HEK293 (cell line): Measurements from ENCODE around the gene CARM1.

Source experiments
- CTCF ChIA-PET: fragments of 350-600 bp; formaldehyde crosslinking; extraction: SDS; loops from one replicate; lab custom pipeline; 2021; ENCODE audit warnings: antibody characterized with exemption; lab: Yijun Ruan, JAX
- POLR2A ChIA-PET: fragments of 300-600 bp; formaldehyde crosslinking; extraction: SDS; loops from one replicate; lab custom pipeline; 2020; ENCODE audit warnings: antibody characterized with exemption, inconsistent platforms; lab: Yijun Ruan, JAX
- H3K27ac ChIP-seq: fragments of 200-500 bp; sonication (Bioruptor generic); 2 replicates; pipeline ENCODE4 v1.5.1; 2014; ENCODE audit warnings: low read depth, low read length, control low read depth, inconsistent platforms; ENCODE audit errors: extremely low read depth
- H3K36me3 ChIP-seq, 2 experiments: fragments of 200-500 bp in 1 of 2; sonication (Bioruptor generic) in 1 of 2; 1 replicate in 1 of 2; 2 replicates in 1 of 2; pipeline ENCODE4 v1.5.1; 2014 to 2017; ENCODE audit warnings: inconsistent platforms in 2 of 2, low read length in 2 of 2; ENCODE audit not compliant: control insufficient read depth in 2 of 2, insufficient read depth in 1 of 2
- H3K4me1 ChIP-seq: fragments of 200-500 bp; sonication (Bioruptor generic); 2 replicates; pipeline ENCODE4 v1.5.1; 2014; ENCODE audit warnings: mild to moderate bottlenecking, low read length, inconsistent platforms; ENCODE audit not compliant: control insufficient read depth, insufficient read depth
- H3K4me3 ChIP-seq: 2 replicates; pipeline ENCODE4 v1.5.1; 2011; ENCODE audit warnings: low read depth, mild to moderate bottlenecking, control low read depth, low read length, moderate library complexity
- H3K9me3 ChIP-seq: fragments of 200-500 bp; sonication (Bioruptor generic); 2 replicates; pipeline ENCODE4 v1.5.1; 2014; ENCODE audit warnings: low read depth, low read length, inconsistent platforms; ENCODE audit not compliant: control insufficient read depth, insufficient read depth
- KLF1 ChIP-seq: fragments of 450-650 bp; formaldehyde crosslinking; IDR thresholded peaks from 2 replicates; pipeline ENCODE4 v1.5.1; 2016; ENCODE audit warnings: missing biosample characterization, missing genetic modification characterization
- KLF16 ChIP-seq: fragments of 450-650 bp; formaldehyde crosslinking; IDR thresholded peaks from 2 replicates; pipeline ENCODE4 v1.5.1; 2017; ENCODE audit warnings: missing biosample characterization, missing genetic modification characterization
- MYNN ChIP-seq: fragments of 450-650 bp; formaldehyde crosslinking; IDR thresholded peaks from 2 replicates; pipeline ENCODE4 v1.5.1; 2016; ENCODE audit warnings: missing biosample characterization, missing genetic modification characterization, borderline replicate concordance
- RBAK ChIP-seq: fragments of 450-650 bp; formaldehyde crosslinking; IDR thresholded peaks from 2 replicates; pipeline ENCODE4 v1.5.1; 2016; ENCODE audit warnings: missing biosample characterization, missing genetic modification characterization
- TRIM28 ChIP-seq: IDR thresholded peaks from 2 replicates; pipeline ENCODE4 v1.6.1; 2011; ENCODE audit warnings: low read length, control low read depth, borderline replicate concordance
- ZBTB20 ChIP-seq: fragments of 450-650 bp; formaldehyde crosslinking; IDR thresholded peaks from 2 replicates; pipeline ENCODE4 v1.5.1; 2016; ENCODE audit warnings: missing biosample characterization, missing genetic modification characterization
- ZBTB8A ChIP-seq: fragments of 450-650 bp; formaldehyde crosslinking; IDR thresholded peaks from 2 replicates; pipeline ENCODE4 v1.5.1; 2016; ENCODE audit warnings: missing biosample characterization, missing genetic modification characterization
- ZIC2 ChIP-seq: fragments of 450-650 bp; formaldehyde crosslinking; IDR thresholded peaks from 2 replicates; pipeline ENCODE4 v1.5.1; 2016; ENCODE audit warnings: missing biosample characterization, missing genetic modification characterization
- ZNF133 ChIP-seq: fragments of 450-650 bp; formaldehyde crosslinking; IDR thresholded peaks from 2 replicates; pipeline ENCODE4 v1.5.1; 2016; ENCODE audit warnings: missing biosample characterization, missing genetic modification characterization
- ZNF214 ChIP-seq: fragments of 450-650 bp; formaldehyde crosslinking; IDR thresholded peaks from 2 replicates; pipeline ENCODE4 v1.5.1; 2017; ENCODE audit warnings: missing biosample characterization, mild to moderate bottlenecking, missing genetic modification characterization, borderline replicate concordance
- ZNF274 ChIP-seq, 2 experiments: fragments of 200-500 bp in 1 of 2; fragments of 450-650 bp in 1 of 2; sonication (Bioruptor generic) in 1 of 2; formaldehyde crosslinking in 1 of 2; IDR thresholded peaks; 2 replicates each; pipeline versions ENCODE4 v1.5.1 to v1.6.1; 2014 to 2016; ENCODE audit warnings: borderline replicate concordance in 1 of 2, inconsistent platforms in 1 of 2, low read length in 1 of 2, missing biosample characterization in 1 of 2, missing genetic modification characterization in 1 of 2
- ZNF335 ChIP-seq: fragments of 450-650 bp; formaldehyde crosslinking; conservative IDR thresholded peaks from 2 replicates; pipeline ENCODE4 v1.5.1; 2016; ENCODE audit warnings: missing biosample characterization, missing genetic modification characterization
- ZNF341 ChIP-seq: fragments of 450-650 bp; formaldehyde crosslinking; IDR thresholded peaks from 2 replicates; pipeline ENCODE4; 2016; ENCODE audit warnings: low read depth, missing biosample characterization, missing genetic modification characterization
- ZNF366 ChIP-seq: fragments of 450-650 bp; formaldehyde crosslinking; conservative IDR thresholded peaks from 2 replicates; pipeline ENCODE4 v1.5.1; 2016; ENCODE audit warnings: missing biosample characterization, missing genetic modification characterization
- ZNF549 ChIP-seq: fragments of 450-650 bp; IDR thresholded peaks from 2 replicates; pipeline ENCODE4 v1.5.1; 2018; ENCODE audit warnings: missing biosample characterization, missing genetic modification characterization, mild to moderate bottlenecking, inconsistent platforms, moderate library complexity
- ZNF621 ChIP-seq: fragments of 450-650 bp; formaldehyde crosslinking; IDR thresholded peaks from 2 replicates; pipeline ENCODE4 v1.5.1; 2017; ENCODE audit warnings: missing biosample characterization, missing genetic modification characterization
- ZNF623 ChIP-seq: fragments of 450-650 bp; formaldehyde crosslinking; IDR thresholded peaks from 2 replicates; pipeline ENCODE4 v1.5.1; 2016; ENCODE audit warnings: missing biosample characterization, missing genetic modification characterization
- TF ChIP-seq, protein P1 (sequence below): fragments of 450-650 bp; formaldehyde crosslinking; IDR thresholded peaks from 2 replicates; pipeline ENCODE4 v1.5.1; 2016; ENCODE audit warnings: missing biosample characterization, missing genetic modification characterization
- TF ChIP-seq, protein P2 (sequence below): fragments of 450-650 bp; formaldehyde crosslinking; IDR thresholded peaks from 2 replicates; pipeline ENCODE4 v1.5.1; 2016; ENCODE audit warnings: missing biosample characterization, missing genetic modification characterization, borderline replicate concordance
- TF ChIP-seq, protein P3 (sequence below): fragments of 450-650 bp; formaldehyde crosslinking; IDR thresholded peaks from 2 replicates; pipeline ENCODE4 v1.5.1; 2016; ENCODE audit warnings: missing biosample characterization, missing genetic modification characterization
- TF ChIP-seq, protein P4 (sequence below): fragments of 450-650 bp; formaldehyde crosslinking; IDR thresholded peaks from 2 replicates; pipeline ENCODE4 v1.5.1; 2016; ENCODE audit warnings: missing biosample characterization, missing genetic modification characterization
- TF ChIP-seq, protein P5 (sequence below): sonication (generic); formaldehyde crosslinking; IDR thresholded peaks from 2 replicates; pipeline ENCODE4 v1.8.1; 2022; ENCODE audit warnings: mild to moderate bottlenecking, moderate library complexity, missing genetic modification reagents

CARM1 gene

DNA sequence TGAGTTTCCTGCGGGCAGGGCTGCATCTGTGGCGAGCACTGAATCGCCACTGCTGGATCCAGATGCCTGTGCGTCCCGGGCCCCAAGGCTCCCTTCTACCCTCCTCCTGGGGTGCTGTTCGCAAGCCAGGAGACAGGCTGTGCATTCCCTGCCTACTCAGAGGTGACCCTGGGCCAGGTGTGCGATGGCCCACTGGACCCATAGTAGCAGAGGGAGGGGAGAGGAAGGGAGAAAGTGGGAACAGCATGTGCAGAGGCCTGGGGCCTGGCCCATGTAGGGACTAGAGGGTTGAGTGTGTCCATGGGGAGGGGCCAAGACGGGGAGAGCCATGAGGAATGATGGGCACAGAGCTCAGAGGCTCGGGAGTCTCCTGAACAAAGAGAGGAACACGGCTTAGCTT lies 27.3 kb downstream of the CARM1 start:
- Histone ChIP-seq H3K4me3 (no peak overlapping the region), H3K4me1 (peaks cover 18% of the 10 kb centered on the region), H3K36me3 (no peaks in the 10 kb centered on the region; a peak in 1 of 3 replicates), H3K27ac (no peak overlapping the region), H3K9me3 (no peaks in the 10 kb centered on the region)
- peak; percentile 64 for TF ChIP-seq ZBTB20 (tag by site-specific recombination)
- peak; percentile 72 for TF ChIP-seq ZNF341 (tag by site-specific recombination)
- TF ChIP-seq, protein P1, sequence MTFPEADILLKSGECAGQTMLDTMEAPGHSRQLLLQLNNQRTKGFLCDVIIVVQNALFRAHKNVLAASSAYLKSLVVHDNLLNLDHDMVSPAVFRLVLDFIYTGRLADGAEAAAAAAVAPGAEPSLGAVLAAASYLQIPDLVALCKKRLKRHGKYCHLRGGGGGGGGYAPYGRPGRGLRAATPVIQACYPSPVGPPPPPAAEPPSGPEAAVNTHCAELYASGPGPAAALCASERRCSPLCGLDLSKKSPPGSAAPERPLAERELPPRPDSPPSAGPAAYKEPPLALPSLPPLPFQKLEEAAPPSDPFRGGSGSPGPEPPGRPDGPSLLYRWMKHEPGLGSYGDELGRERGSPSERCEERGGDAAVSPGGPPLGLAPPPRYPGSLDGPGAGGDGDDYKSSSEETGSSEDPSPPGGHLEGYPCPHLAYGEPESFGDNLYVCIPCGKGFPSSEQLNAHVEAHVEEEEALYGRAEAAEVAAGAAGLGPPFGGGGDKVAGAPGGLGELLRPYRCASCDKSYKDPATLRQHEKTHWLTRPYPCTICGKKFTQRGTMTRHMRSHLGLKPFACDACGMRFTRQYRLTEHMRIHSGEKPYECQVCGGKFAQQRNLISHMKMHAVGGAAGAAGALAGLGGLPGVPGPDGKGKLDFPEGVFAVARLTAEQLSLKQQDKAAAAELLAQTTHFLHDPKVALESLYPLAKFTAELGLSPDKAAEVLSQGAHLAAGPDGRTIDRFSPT (tag by site-specific recombination): no peak
- no peak for TF ChIP-seq ZNF366 (tag by site-specific recombination)
- POLR2A ChIA-PET: no interaction called here
- CTCF ChIA-PET: no interaction called here

DNA sequence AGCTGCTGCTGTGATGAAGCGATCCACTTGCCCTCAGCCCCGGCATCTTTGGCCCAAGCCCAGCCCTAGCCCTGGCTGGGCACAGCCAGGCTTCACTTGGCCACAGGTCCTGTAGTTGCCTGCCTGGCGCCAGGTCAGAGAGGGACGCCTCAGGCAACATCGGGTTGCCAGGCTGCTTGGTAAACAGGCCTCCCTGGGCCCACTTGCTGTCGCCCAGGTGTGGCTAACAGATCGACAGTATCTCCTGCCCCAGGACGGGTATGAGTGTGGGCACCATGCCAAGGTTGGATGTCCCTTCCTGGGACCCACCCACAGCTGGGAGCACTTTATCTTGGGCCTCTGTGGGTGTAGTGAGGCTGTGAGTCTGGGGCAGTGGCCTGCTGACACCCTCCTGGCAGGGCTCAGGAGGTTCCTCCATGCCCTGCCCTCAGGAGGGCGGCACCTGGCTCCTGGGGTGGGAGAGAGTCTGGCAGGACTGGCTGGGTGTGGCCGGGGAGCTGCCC lies 27.8 kb downstream of the CARM1 start:
- CTCF ChIA-PET: no interaction called here
- Histone ChIP-seq H3K4me3 (no peak overlapping the region), H3K9me3 (no peaks in the 10 kb centered on the region), H3K36me3 (peaks cover 0 to under 1% of the 10 kb centered on the region in 2 experiments; a peak in 2 of 3 replicates), H3K4me1 (peaks cover 14% of the 10 kb centered on the region), H3K27ac (no peak overlapping the region)
- POLR2A ChIA-PET: interaction anchor here (0.6 kb wide), 1 partner anchor 62 kb away, joined by 4 read pairs; no protein-coding TSS in a partner anchor
- TF ChIP-seq, protein P2, sequence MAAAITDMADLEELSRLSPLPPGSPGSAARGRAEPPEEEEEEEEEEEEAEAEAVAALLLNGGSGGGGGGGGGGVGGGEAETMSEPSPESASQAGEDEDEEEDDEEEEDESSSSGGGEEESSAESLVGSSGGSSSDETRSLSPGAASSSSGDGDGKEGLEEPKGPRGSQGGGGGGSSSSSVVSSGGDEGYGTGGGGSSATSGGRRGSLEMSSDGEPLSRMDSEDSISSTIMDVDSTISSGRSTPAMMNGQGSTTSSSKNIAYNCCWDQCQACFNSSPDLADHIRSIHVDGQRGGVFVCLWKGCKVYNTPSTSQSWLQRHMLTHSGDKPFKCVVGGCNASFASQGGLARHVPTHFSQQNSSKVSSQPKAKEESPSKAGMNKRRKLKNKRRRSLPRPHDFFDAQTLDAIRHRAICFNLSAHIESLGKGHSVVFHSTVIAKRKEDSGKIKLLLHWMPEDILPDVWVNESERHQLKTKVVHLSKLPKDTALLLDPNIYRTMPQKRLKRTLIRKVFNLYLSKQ: no peak
- TF ChIP-seq KLF1 (tag by site-specific recombination) (peak; percentile 94), ZNF549 (tag by site-specific recombination) (no peak), ZNF133 (tag by site-specific recombination) (no peak), ZNF274 (IDR thresholded peaks at IDR 0.05; ENCODE audit: low read length) (no peak), ZNF274 (tag by site-specific recombination; IDR thresholded peaks at IDR 0.05; ENCODE audit: borderline replicate concordance) (no peak), KLF16 (tag by site-specific recombination) (no peak), RBAK (no peak), ZNF623 (tag by site-specific recombination) (no peak), MYNN (tag by site-specific recombination) (no peak), ZIC2 (peak; percentile 76), ZBTB8A (tag by site-specific recombination) (peak; percentile 21; the same call in 1 of the 2 replicates), ZNF621 (tag by site-specific recombination) (no peak), ZNF335 (tag by site-specific recombination) (no peak), TRIM28 (no peak), ZNF214 (tag by site-specific recombination) (no peak)
- TF ChIP-seq, protein P3, sequence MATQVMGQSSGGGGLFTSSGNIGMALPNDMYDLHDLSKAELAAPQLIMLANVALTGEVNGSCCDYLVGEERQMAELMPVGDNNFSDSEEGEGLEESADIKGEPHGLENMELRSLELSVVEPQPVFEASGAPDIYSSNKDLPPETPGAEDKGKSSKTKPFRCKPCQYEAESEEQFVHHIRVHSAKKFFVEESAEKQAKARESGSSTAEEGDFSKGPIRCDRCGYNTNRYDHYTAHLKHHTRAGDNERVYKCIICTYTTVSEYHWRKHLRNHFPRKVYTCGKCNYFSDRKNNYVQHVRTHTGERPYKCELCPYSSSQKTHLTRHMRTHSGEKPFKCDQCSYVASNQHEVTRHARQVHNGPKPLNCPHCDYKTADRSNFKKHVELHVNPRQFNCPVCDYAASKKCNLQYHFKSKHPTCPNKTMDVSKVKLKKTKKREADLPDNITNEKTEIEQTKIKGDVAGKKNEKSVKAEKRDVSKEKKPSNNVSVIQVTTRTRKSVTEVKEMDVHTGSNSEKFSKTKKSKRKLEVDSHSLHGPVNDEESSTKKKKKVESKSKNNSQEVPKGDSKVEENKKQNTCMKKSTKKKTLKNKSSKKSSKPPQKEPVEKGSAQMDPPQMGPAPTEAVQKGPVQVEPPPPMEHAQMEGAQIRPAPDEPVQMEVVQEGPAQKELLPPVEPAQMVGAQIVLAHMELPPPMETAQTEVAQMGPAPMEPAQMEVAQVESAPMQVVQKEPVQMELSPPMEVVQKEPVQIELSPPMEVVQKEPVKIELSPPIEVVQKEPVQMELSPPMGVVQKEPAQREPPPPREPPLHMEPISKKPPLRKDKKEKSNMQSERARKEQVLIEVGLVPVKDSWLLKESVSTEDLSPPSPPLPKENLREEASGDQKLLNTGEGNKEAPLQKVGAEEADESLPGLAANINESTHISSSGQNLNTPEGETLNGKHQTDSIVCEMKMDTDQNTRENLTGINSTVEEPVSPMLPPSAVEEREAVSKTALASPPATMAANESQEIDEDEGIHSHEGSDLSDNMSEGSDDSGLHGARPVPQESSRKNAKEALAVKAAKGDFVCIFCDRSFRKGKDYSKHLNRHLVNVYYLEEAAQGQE (tag by site-specific recombination): no peak
- TF ChIP-seq, protein P4, sequence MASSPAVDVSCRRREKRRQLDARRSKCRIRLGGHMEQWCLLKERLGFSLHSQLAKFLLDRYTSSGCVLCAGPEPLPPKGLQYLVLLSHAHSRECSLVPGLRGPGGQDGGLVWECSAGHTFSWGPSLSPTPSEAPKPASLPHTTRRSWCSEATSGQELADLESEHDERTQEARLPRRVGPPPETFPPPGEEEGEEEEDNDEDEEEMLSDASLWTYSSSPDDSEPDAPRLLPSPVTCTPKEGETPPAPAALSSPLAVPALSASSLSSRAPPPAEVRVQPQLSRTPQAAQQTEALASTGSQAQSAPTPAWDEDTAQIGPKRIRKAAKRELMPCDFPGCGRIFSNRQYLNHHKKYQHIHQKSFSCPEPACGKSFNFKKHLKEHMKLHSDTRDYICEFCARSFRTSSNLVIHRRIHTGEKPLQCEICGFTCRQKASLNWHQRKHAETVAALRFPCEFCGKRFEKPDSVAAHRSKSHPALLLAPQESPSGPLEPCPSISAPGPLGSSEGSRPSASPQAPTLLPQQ (tag by site-specific recombination): peak; percentile 85
- TF ChIP-seq, protein P1 (tag by site-specific recombination): peak; percentile 23; the same call in 1 of the 2 replicates
- TF ChIP-seq, protein P5, sequence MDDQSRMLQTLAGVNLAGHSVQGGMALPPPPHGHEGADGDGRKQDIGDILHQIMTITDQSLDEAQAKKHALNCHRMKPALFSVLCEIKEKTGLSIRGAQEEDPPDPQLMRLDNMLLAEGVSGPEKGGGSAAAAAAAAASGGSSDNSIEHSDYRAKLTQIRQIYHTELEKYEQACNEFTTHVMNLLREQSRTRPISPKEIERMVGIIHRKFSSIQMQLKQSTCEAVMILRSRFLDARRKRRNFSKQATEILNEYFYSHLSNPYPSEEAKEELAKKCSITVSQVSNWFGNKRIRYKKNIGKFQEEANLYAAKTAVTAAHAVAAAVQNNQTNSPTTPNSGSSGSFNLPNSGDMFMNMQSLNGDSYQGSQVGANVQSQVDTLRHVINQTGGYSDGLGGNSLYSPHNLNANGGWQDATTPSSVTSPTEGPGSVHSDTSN (CRISPR knock-in tag): no peak
